Spleen (tissue), 11 donors: Measurements from ENCODE around the gene OR10H4. TPM values are rescaled to one million over a fixed set of nuclear protein-coding genes. Genes with fewer than 3 reads are reported as not detected.

Source experiments
- DNase-seq: peaks from one replicate; pipeline ENCODE4 v3.0.0-alpha.2; 2020
- H3K27ac ChIP-seq, 8 donors: fragments of 200-600 bp; sonication (generic) in 7 of 8; 1 replicate in 4 of 8; 2 replicates in 4 of 8; pipeline versions ENCODE4 v1.5.0 to v1.8.0; 2016 to 2021; ENCODE audit warnings: inconsistent platforms in 4 of 8, mild to moderate bottlenecking in 4 of 8, moderate library complexity in 1 of 8
- H3K27me3 ChIP-seq, 7 donors: fragments of 200-600 bp; sonication (generic) in 6 of 7; replicated peaks in 1 of 7; 1 replicate in 4 of 7; 2 replicates in 3 of 7; pipeline versions ENCODE4 v1.5.0 to v1.8.0; 2016 to 2021; ENCODE audit warnings: inconsistent platforms in 3 of 7, mild to moderate bottlenecking in 1 of 7
- H3K36me3 ChIP-seq, 6 donors: fragments of 200-600 bp; sonication (generic) in 5 of 6; 1 replicate in 4 of 6; 2 replicates in 2 of 6; pipeline versions ENCODE4 v1.5.0 to v1.8.0; 2016 to 2021; ENCODE audit warnings: inconsistent platforms in 2 of 6
- H3K4me1 ChIP-seq, 6 donors: fragments of 200-600 bp; sonication (generic) in 5 of 6; 1 replicate in 3 of 6; 2 replicates in 3 of 6; pipeline versions ENCODE4 v1.5.0 to v1.8.0; 2016 to 2021; ENCODE audit warnings: inconsistent platforms in 3 of 6
- H3K4me3 ChIP-seq, 8 donors: fragments of 200-600 bp; sonication (generic) in 7 of 8; 1 replicate in 4 of 8; 2 replicates in 4 of 8; pipeline versions ENCODE4 v1.5.0 to v1.8.0; 2016 to 2021; ENCODE audit warnings: inconsistent platforms in 4 of 8, mild to moderate bottlenecking in 4 of 8, moderate library complexity in 2 of 8
- H3K9me3 ChIP-seq, 8 donors: fragments of 200-600 bp; sonication (generic) in 7 of 8; 1 replicate in 4 of 8; 2 replicates in 4 of 8; pipeline versions ENCODE4 v1.5.0 to v1.8.0; 2016 to 2021; ENCODE audit warnings: inconsistent platforms in 4 of 8
- CTCF ChIP-seq, 11 experiments: fragments of 200-600 bp in 7 of 11; fragments of 450-650 bp in 4 of 11; sonication (generic) in 4 of 11; IDR thresholded peaks in 8 of 11; conservative IDR thresholded peaks in 3 of 11; 1 replicate in 7 of 11; 2 replicates in 4 of 11; pipeline versions ENCODE4 v1.4.0 to v1.8.0; 2016 to 2021; ENCODE audit warnings: antibody characterized with exemption in 11 of 11, inconsistent platforms in 4 of 11, mild to moderate bottlenecking in 1 of 11
- POLR2A ChIP-seq, 3 donors: fragments of 450-650 bp; IDR thresholded peaks; one replicate each; pipeline ENCODE4 v1.5.1; 2017; ENCODE audit warnings: antibody characterized with exemption in 3 of 3, mild to moderate bottlenecking in 1 of 3
- POLR2AphosphoS5 ChIP-seq, 3 donors: sonication (generic); formaldehyde crosslinking; IDR thresholded peaks; one replicate each; pipeline ENCODE4 v1.5.1; 2017; ENCODE audit warnings: antibody characterized with exemption in 3 of 3
- WGBS, 5 donors: extraction: QIAGEN DNeasy Blood & Tissue Kit in 3 of 5; methylation state at CpG; one replicate each; pipeline versions ENCODE4 v1.1.5 to v1.1.7; 2013 to 2018; 5-methylcytosine and 5-hydroxymethylcytosine counted together
- intact Hi-C: fragments of 100-400 bp; cut with DNase I; formaldehyde crosslinking; loops from one replicate; pipeline ENCODE4 v1.15.0; 2023; ENCODE audit warnings: low total_unique reads
- polyA plus RNA-seq, 3 donors: library from polyadenylated mRNA; stranded (reverse); fragments of 200-250 nt; gene quantifications; one replicate each; pipeline ENCODE4 v1.2.1, GENCODE V29; 2013
- total RNA-seq, 7 donors: library from RNA; depleted of rRNA in 3 of 7; stranded (reverse); fragments of >200 nt in 3 of 7; fragmentation: NEBNext Ultra II Directional in 4 of 7; extraction: Animal tissue kit (Norgen Biotek cat#: 25700) in 4 of 7; gene quantifications; one replicate each; pipeline versions ENCODE4 v1.1.0 to v1.2.1, GENCODE V29; 2016 to 2021
- donor health status: healthy with polysubstance abuse.
- donor health status: DM: no; HTN: no; CAD: no; lungs with moderate emphysema.
- donor health status: DM: no; HTN: no; CAD: no.
- donor health status: Bipolar disorder and iron deficiency.
- donor health status: healthy.
- donor health status: DM: no; HTN: no; CAD: no.
- donor health status: DM: yes; HTN: yes; CAD: no.

The OR10H4 gene
- total and polyA plus RNA-seq, 10 donors, result not detected

- peaks cover 0 to 52% (median 24%) of the 10 kb centered on the region in 7 donors for H3K27me3 ChIP-seq
- TF ChIP-seq POLR2AphosphoS5 (IDR thresholded peaks at IDR 0.05), result no peak
- TF ChIP-seq CTCF (IDR thresholded peaks at IDR 0.05 in 8 of 11, conservative IDR thresholded peaks at IDR 0.05 in 3 of 11), result no peak
- no peak overlapping the region for H3K27ac ChIP-seq
- H3K9me3 ChIP-seq, result peaks cover 0 to 24% (median 16%) of the 10 kb centered on the region in 8 donors
- no peak overlapping the region for H3K4me3 ChIP-seq
- WGBS, 5 donors, result 92 to 99% (median 96%) methylated on average over 2 of the region's 2 CpGs
- peaks cover 0 to 10% (median 0%) of the 10 kb centered on the region in 6 donors for H3K4me1 ChIP-seq
- no peaks in the 10 kb centered on the region for H3K36me3 ChIP-seq
- no peak for DNase-seq
- intact Hi-C loops, result no loop called here
Measured at GRCh38 chr19:15915109-15915508, 33.7 kb upstream of the OR10H4 start.

GRCh38 chr19:15919243-15919642 lies 29.6 kb upstream of the OR10H4 start:
- TF ChIP-seq POLR2AphosphoS5 (IDR thresholded peaks at IDR 0.05), result no peak
- TF ChIP-seq CTCF (IDR thresholded peaks at IDR 0.05 in 8 of 11, conservative IDR thresholded peaks at IDR 0.05 in 3 of 11), result no peak
- TF ChIP-seq POLR2A (IDR thresholded peaks at IDR 0.05), result no peak
- no peak overlapping the region for H3K4me3 ChIP-seq
- H3K4me1 ChIP-seq, result no peaks in the 10 kb centered on the region
- no peaks in the 10 kb centered on the region for H3K36me3 ChIP-seq
- H3K9me3 ChIP-seq, result peaks cover 0 to 22% (median 16%) of the 10 kb centered on the region in 8 donors
- intact Hi-C loops, result no loop called here
- DNase-seq, result no peak
- no peak overlapping the region for H3K27ac ChIP-seq
- WGBS, 5 donors, result 74 to 89% (median 83%) methylated on average over 4 of the region's 4 CpGs
- H3K27me3 ChIP-seq, result peaks cover 0 to 31% (median 2%) of the 10 kb centered on the region in 7 donors

GRCh38 chr19:15922021-15922420 lies 26.8 kb upstream of the OR10H4 start:
- no peaks in the 10 kb centered on the region for H3K36me3 ChIP-seq
- H3K4me1 ChIP-seq, result no peaks in the 10 kb centered on the region
- 45 to 72% (median 56%) methylated on average over 4 of the region's 4 CpGs for WGBS, 5 donors
- no peak overlapping the region for H3K4me3 ChIP-seq
- DNase-seq, result no peak
- intact Hi-C loops, result no loop called here
- no peaks in the 10 kb centered on the region for H3K9me3 ChIP-seq
- TF ChIP-seq POLR2AphosphoS5 (IDR thresholded peaks at IDR 0.05) (no peak), POLR2A (IDR thresholded peaks at IDR 0.05) (no peak), CTCF (IDR thresholded peaks at IDR 0.05 in 8 of 11, conservative IDR thresholded peaks at IDR 0.05 in 3 of 11) (no peak)
- H3K27me3 ChIP-seq, result peaks cover 0 to 34% (median 4%) of the 10 kb centered on the region in 7 donors
- H3K27ac ChIP-seq, result no peak overlapping the region

- Histone ChIP-seq H3K4me1 (no peaks in the 10 kb centered on the region), H3K36me3 (no peaks in the 10 kb centered on the region), H3K27me3 (peaks cover 0 to 35% (median 10%) of the 10 kb centered on the region in 7 donors), H3K27ac (no peak overlapping the region), H3K4me3 (no peak overlapping the region), H3K9me3 (no peaks in the 10 kb centered on the region)
- intact Hi-C loops, result no loop called here
- WGBS, 5 donors, result 81 to 90% (median 85%) methylated on average over 8 of the region's 8 CpGs
- no peak for DNase-seq
- TF ChIP-seq POLR2A (IDR thresholded peaks at IDR 0.05), result no peak
- TF ChIP-seq POLR2AphosphoS5 (IDR thresholded peaks at IDR 0.05), result no peak
- TF ChIP-seq CTCF (IDR thresholded peaks at IDR 0.05 in 8 of 11, conservative IDR thresholded peaks at IDR 0.05 in 3 of 11), result no peak
Measured at GRCh38 chr19:15923702-15924101, 25.1 kb upstream of the OR10H4 start.
